ENCODE measurements around the gene SDR39U1.

SDR39U1 gene

GRCh38 chr14:24430143-24430681 lies 12.4 kb downstream of the SDR39U1 start:
- ChIA-PET POLR2A (interaction anchor here (0.7 to 3.1 kb wide), 12 partner anchors 10 to 122 kb away, joined by 3 to 32 read pairs (median 5); partner anchors contain the start of genes LTB4R and SDR39U1), CTCF (interaction anchor here (0.9 to 33.5 kb wide), 11 partner anchors 11 to 195 kb away, joined by 3 to 1633 read pairs (median 73); partner anchors contain the start of genes ADCY4, CIDEB, DHRS1 and LTB4R)
- DNase-seq (ENCODE audit: low read depth, low spot score): no peak
- peak overlapping the region; percentile 88 for H3K4me3 ChIP-seq (ENCODE audit: low read depth, low read length)
- no peak for TF ChIP-seq CTCF (IDR thresholded peaks at IDR 0.05; ENCODE audit: insufficient read depth, low read length, missing control alignments)

- POLR2A ChIA-PET: interaction anchor here (0.7 to 3.1 kb wide), 12 partner anchors 9 to 121 kb away, joined by 3 to 32 read pairs (median 5); partner anchors contain the start of gene SDR39U1
- peak within 1 kb of the TSS; percentile 88 for H3K4me3 ChIP-seq (ENCODE audit: low read depth, low read length)
- peak; percentile 64 for DNase-seq (ENCODE audit: low read depth, low spot score)
- TF ChIP-seq CTCF (IDR thresholded peaks at IDR 0.05; ENCODE audit: insufficient read depth, low read length, missing control alignments): no peak
- CTCF ChIA-PET: interaction anchor here (0.9 to 33.5 kb wide), 10 partner anchors 12 to 195 kb away, joined by 3 to 1633 read pairs (median 73); partner anchors contain the start of genes ADCY4, CIDEB, DHRS1 and LTB4R
Observed at GRCh38 chr14:24429395-24430142, 13.0 kb downstream of the SDR39U1 start, which contains the start of the genes CBLN3 and KHNYN. Gene CBLN3, minus strand, starts transcription at chr14:24429668. Its CDS starts 614 bp downstream, at chr14:24429054. Gene KHNYN, plus strand, starts transcription at chr14:24429954. Its CDS starts 777 bp downstream, at chr14:24430731.

GRCh38 chr14:24428628-24429394 lies 13.8 kb downstream of the SDR39U1 start:
- CTCF ChIA-PET: interaction anchor here (0.9 to 33.5 kb wide), 5 partner anchors 8 to 123 kb away, joined by 3 to 1633 read pairs (median 380); partner anchors contain the start of genes ADCY4, CIDEB, DHRS1 and LTB4R
- peak overlapping the region; percentile 88; the same call in 1 of the 2 replicates for H3K4me3 ChIP-seq (ENCODE audit: low read depth, low read length)
- DNase-seq (ENCODE audit: low read depth, low spot score): no peak
- TF ChIP-seq CTCF (IDR thresholded peaks at IDR 0.05; ENCODE audit: insufficient read depth, low read length, missing control alignments): no peak
- POLR2A ChIA-PET: no interaction called here

DNA sequence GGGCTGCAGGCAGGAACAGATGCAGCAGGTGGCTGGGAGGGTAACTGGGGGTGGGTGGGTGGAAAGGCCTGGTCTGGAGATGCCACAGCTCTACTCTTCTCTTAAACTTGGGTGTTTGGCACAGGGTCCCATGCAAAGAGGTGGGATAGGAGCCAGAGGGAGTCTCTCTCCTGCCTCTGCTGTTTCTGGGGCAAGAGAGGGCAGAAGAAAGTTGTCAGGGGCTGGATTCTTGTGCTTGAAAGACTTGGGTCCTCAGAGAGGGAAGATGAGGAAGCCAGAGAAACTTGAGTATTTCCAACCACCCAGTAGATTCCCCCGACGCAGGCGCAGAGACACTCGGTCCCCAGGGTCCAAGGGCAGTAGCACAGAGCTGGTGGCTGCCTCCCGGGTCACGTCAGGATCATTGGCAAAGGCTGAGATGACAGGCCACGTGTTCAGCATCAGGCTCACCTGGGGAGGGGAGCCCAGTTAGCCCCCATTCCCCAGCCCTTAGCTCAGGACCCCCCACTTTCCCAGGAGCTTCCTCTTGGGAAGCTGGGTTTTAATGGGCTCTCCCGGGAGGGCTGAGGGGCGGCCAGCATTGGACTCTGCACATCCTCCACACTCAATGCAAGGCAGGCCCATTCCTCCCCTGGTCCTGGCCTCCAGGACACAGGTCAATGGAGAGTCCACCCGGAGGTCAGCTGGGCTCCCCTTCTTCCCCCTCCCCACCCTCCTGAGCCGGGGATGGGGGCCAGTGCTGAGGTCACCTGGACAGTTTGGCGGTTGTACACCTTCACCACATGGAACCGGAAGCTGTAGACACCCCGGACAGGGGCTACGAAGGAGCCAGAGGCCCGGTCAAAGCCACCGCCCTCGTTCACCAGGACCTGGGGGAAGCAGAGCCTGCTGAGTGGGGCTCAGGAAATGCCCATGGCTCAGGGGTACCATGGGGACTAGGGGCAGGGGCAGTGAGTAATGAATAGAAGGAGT lies 14.8 kb downstream of the SDR39U1 start:
- no peak overlapping the region for H3K4me3 ChIP-seq (ENCODE audit: low read depth, low read length)
- DNase-seq (ENCODE audit: low read depth, low spot score): no peak
- POLR2A ChIA-PET: no interaction called here
- CTCF ChIA-PET: interaction anchor here (0.7 to 33.5 kb wide), 7 partner anchors 9 to 122 kb away, joined by 3 to 1633 read pairs (median 10); partner anchors contain the start of genes ADCY4, CIDEB, DHRS1 and LTB4R
- no peak for TF ChIP-seq CTCF (IDR thresholded peaks at IDR 0.05; ENCODE audit: insufficient read depth, low read length, missing control alignments)

DNA sequence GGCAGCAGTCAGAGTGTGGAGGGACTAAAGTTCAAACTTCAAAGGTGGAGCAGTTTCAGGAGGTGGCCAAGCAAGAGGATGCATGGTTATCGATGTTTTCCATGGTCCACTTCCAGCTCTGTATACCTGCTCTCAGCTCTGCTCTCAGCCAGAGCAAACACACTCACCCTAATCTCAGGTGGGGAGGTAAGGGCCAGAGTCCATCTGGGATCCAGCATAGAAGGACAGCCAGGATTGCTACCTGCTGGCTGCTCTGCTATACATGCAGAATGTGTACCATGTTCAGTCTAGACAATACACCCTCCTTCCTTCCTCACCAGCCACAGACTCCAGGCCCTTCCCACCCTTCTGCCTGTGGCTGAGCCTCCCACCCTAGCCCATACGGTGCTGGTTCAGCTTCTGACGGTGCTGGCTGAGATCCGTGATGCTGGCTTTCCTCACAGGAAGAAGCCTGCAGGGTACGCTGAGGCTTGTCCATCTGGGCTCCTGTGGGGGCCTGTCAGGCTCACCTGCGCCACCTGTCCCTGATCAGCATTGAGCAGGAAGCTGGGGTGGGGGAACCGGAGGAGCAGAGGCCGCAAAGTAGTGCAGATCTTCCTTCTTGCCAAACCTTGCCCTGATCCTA lies 15.6 kb downstream of the SDR39U1 start:
- DNase-seq (ENCODE audit: low read depth, low spot score): no peak
- TF ChIP-seq CTCF (IDR thresholded peaks at IDR 0.05; ENCODE audit: insufficient read depth, low read length, missing control alignments): no peak
- ChIA-PET POLR2A (no interaction called here), CTCF (interaction anchor here (1.0 to 33.5 kb wide), 6 partner anchors 9 to 121 kb away, joined by 4 to 1633 read pairs (median 195); partner anchors contain the start of genes ADCY4, CIDEB, DHRS1 and LTB4R)
- no peak overlapping the region for H3K4me3 ChIP-seq (ENCODE audit: low read depth, low read length)

Data from AG04449 (cell line).